Aorta (tissue), 5 donors: Measurements from ENCODE around the gene SUV39H1. TPM values are rescaled to one million over a fixed set of nuclear protein-coding genes. Genes with fewer than 3 reads are reported as not detected.
"Not testable (repeated sequence)": the region's sequence is repeated elsewhere in the genome, so short reads cannot be mapped to it uniquely, and the experiment has no call there.

Source experiments
- ATAC-seq: fragments of 200-7000 bp; cut with Tn5 transposase; one replicate; pipeline ENCODE4 v1.9.1; 2022; ENCODE audit warnings: moderate library complexity; ENCODE audit not compliant: low FRiP score
- DNase-seq, 2 donors: peaks; one replicate each; pipeline ENCODE4 v3.0.0-alpha.2; 2020
- H3K27ac ChIP-seq, 2 donors: one replicate each; pipeline ENCODE4 v1.5.1; 2013; ENCODE audit warnings: low read length in 2 of 2, mild to moderate bottlenecking in 2 of 2, moderate library complexity in 2 of 2, control low read depth in 1 of 2, inconsistent platforms in 1 of 2, low read depth in 1 of 2
- H3K27me3 ChIP-seq, 2 donors: one replicate each; pipeline ENCODE4 v1.6.1; 2013; ENCODE audit warnings: control low read depth in 1 of 2, low read length in 1 of 2, mild to moderate bottlenecking in 1 of 2, moderate library complexity in 1 of 2; ENCODE audit not compliant: insufficient read depth in 2 of 2, control insufficient read depth in 1 of 2
- H3K36me3 ChIP-seq, 2 donors: one replicate each; pipeline ENCODE4 v1.6.1; 2013; ENCODE audit warnings: control low read depth in 1 of 2, low read length in 1 of 2, mild to moderate bottlenecking in 1 of 2; ENCODE audit not compliant: insufficient read depth in 2 of 2, control insufficient read depth in 1 of 2
- H3K4me1 ChIP-seq, 2 donors: one replicate each; pipeline ENCODE4 v1.6.1; 2013; ENCODE audit warnings: low read length in 2 of 2, control low read depth in 1 of 2, mild to moderate bottlenecking in 1 of 2, moderate library complexity in 1 of 2; ENCODE audit not compliant: insufficient read depth in 2 of 2, control insufficient read depth in 1 of 2
- H3K4me3 ChIP-seq, 2 donors: one replicate each; pipeline ENCODE4 v1.5.1; 2013; ENCODE audit warnings: low read length in 2 of 2, control low read depth in 1 of 2, mild to moderate bottlenecking in 1 of 2
- H3K9me3 ChIP-seq: one replicate; pipeline ENCODE4 v1.6.1; 2013; ENCODE audit warnings: mild to moderate bottlenecking, low read length; ENCODE audit not compliant: control insufficient read depth
- WGBS, 2 donors: extraction: QIAGEN DNeasy Blood & Tissue Kit; methylation state at CpG; one replicate each; pipeline ENCODE4 v1.1.7; 2013; 5-methylcytosine and 5-hydroxymethylcytosine counted together
- intact Hi-C, 2 donors: fragments of 100-400 bp; cut with DNase I; formaldehyde crosslinking; loops; one replicate each; pipeline versions ENCODE4 v1.14.2 to v1.15.0; 2022
- polyA plus RNA-seq, 2 donors: library from polyadenylated mRNA; stranded (reverse); fragments of 200-250 nt; gene quantifications; one replicate each; pipeline ENCODE4 v1.2.3, GENCODE V29; 2013
- total RNA-seq, 2 donors: library from RNA; stranded (reverse); fragmentation: NEBNext Ultra II Directional; extraction: Animal tissue kit (Norgen Biotek cat#: 25700); gene quantifications; one replicate each; pipeline ENCODE4 v1.2.1, GENCODE V29; 2021
- donor health status: healthy with polysubstance abuse.
- donor health status: Bipolar disorder and iron deficiency.
- donor health status: DM: no; HTN: no; CAD: no.
- donor health status: DM: no; HTN: no; CAD: no.
- donor health status: DM: yes; HTN: yes; CAD: no.

The SUV39H1 gene
- total and polyA plus RNA-seq, 4 donors: 0.88 to 3.2 (median 2.8) TPM

- intact Hi-C loops: no loop called here
- Histone ChIP-seq H3K27ac (no peak overlapping the region), H3K4me3 (no peak overlapping the region), H3K9me3 (no peaks in the 10 kb centered on the region), H3K36me3 (no peaks in the 10 kb centered on the region), H3K4me1 (no peaks in the 10 kb centered on the region), H3K27me3 (no peaks in the 10 kb centered on the region)
- DNase-seq: no peak
- no peak for ATAC-seq
- 77 to 83% methylated on average over 4 of the region's 4 CpGs for WGBS, 2 donors
These were observed 29.9 kb upstream of the SUV39H1 start for GRCh38 chrX:48666649-48667048.

GRCh38 chrX:48667509-48667908 lies 29.0 kb upstream of the SUV39H1 start:
- no peaks in the 10 kb centered on the region for H3K27me3 ChIP-seq
- H3K27ac ChIP-seq: no peak overlapping the region
- H3K4me3 ChIP-seq: no peak overlapping the region
- intact Hi-C loops: no loop called here
- no peak for ATAC-seq
- no peaks in the 10 kb centered on the region for H3K9me3 ChIP-seq
- no peaks in the 10 kb centered on the region for H3K4me1 ChIP-seq
- H3K36me3 ChIP-seq: no peaks in the 10 kb centered on the region
- no peak for DNase-seq
- WGBS, 2 donors: 69 to 78% methylated on average over 4 of the region's 4 CpGs

- intact Hi-C loops, H3K36me3 ChIP-seq, H3K9me3 ChIP-seq, H3K4me1 ChIP-seq, H3K4me3 ChIP-seq, ATAC-seq, H3K27me3 ChIP-seq, H3K27ac ChIP-seq, DNase-seq: not testable (repeated sequence)
- WGBS, 2 donors: 77 to 80% methylated on average over 11 of the region's 11 CpGs
These were observed 28.3 kb upstream of the SUV39H1 start for GRCh38 chrX:48668187-48668586.

GRCh38 chrX:48676106-48676892 lies 20.2 kb upstream of the SUV39H1 start:
- 0 to 35% methylated on average over 55 to 67 of the region's 67 CpGs for WGBS, 2 donors
- Histone ChIP-seq H3K27ac (peak overlapping the region in 1 of 2 donors; percentile 75), H3K4me1 (no peaks in the 10 kb centered on the region), H3K27me3 (no peaks in the 10 kb centered on the region), H3K4me3 (peak overlapping the region; percentile 49 to 80), H3K36me3 (no peaks in the 10 kb centered on the region), H3K9me3 (no peaks in the 10 kb centered on the region)
- DNase-seq (peak; percentile 93 to 94), ATAC-seq (peak; percentile 95)
- intact Hi-C loops: loop anchor here in 1 of 2 donors (1.0 kb wide), 1 partner anchor 20 kb away; the partner anchor contains the start of gene SUV39H1

GRCh38 chrX:48676893-48677270 lies 19.7 kb upstream of the SUV39H1 start:
- H3K9me3 ChIP-seq: no peaks in the 10 kb centered on the region
- no peaks in the 10 kb centered on the region for H3K27me3 ChIP-seq
- no peak for ATAC-seq
- H3K36me3 ChIP-seq: no peaks in the 10 kb centered on the region
- WGBS, 2 donors: 3 to 35% methylated on average over 9 of the region's 9 CpGs
- intact Hi-C loops: loop anchor here in 1 of 2 donors (1.0 kb wide), 1 partner anchor 19 kb away; the partner anchor contains the start of gene SUV39H1
- H3K4me1 ChIP-seq: no peaks in the 10 kb centered on the region
- DNase-seq: no peak
- peak overlapping the region in 1 of 2 donors; percentile 38 for H3K27ac ChIP-seq
- peak overlapping the region; percentile 20 to 40 for H3K4me3 ChIP-seq

GRCh38 chrX:48677516-48677915 lies 19.0 kb upstream of the SUV39H1 start:
- Histone ChIP-seq H3K27ac (no peak overlapping the region), H3K4me3 (no peak overlapping the region), H3K36me3 (no peaks in the 10 kb centered on the region), H3K27me3 (no peaks in the 10 kb centered on the region), H3K9me3 (no peaks in the 10 kb centered on the region), H3K4me1 (no peaks in the 10 kb centered on the region)
- DNase-seq (no peak), ATAC-seq (no peak)
- 52 to 61% methylated on average over 10 of the region's 10 CpGs for WGBS, 2 donors
- intact Hi-C loops: no loop called here

GRCh38 chrX:48680467-48680866 lies 16.1 kb upstream of the SUV39H1 start:
- H3K27me3 ChIP-seq, ATAC-seq, H3K9me3 ChIP-seq, H3K4me1 ChIP-seq, intact Hi-C loops, H3K36me3 ChIP-seq, H3K27ac ChIP-seq, H3K4me3 ChIP-seq: not testable (repeated sequence)
- DNase-seq: peak in 1 of 2 donors; percentile 62
- 34 to 51% methylated on average over 2 of the region's 2 CpGs for WGBS, 2 donors

- H3K27ac ChIP-seq, intact Hi-C loops, H3K4me1 ChIP-seq, DNase-seq, ATAC-seq, H3K4me3 ChIP-seq, H3K27me3 ChIP-seq, H3K36me3 ChIP-seq, H3K9me3 ChIP-seq: not testable (repeated sequence)
- WGBS, 2 donors: 76 to 85% methylated on average over 6 of the region's 6 CpGs
These were observed 15.6 kb upstream of the SUV39H1 start for GRCh38 chrX:48680925-48681324.

- H3K27ac ChIP-seq: no peak overlapping the region
- no peak overlapping the region for H3K4me3 ChIP-seq
- 67 to 79% methylated on average over 10 of the region's 10 CpGs for whole genome bisulfite sequencing, 2 donors
- no peak for DNase-seq
- intact Hi-C loops: no loop called here
- no peaks in the 10 kb centered on the region for H3K36me3 ChIP-seq
- ATAC-seq: no peak
- no peaks in the 10 kb centered on the region for H3K27me3 ChIP-seq
- H3K9me3 ChIP-seq: no peaks in the 10 kb centered on the region
- H3K4me1 ChIP-seq: no peaks in the 10 kb centered on the region
These were observed 14.9 kb upstream of the SUV39H1 start for GRCh38 chrX:48681539-48682183.
